ENCODE results near the gene ISLR. TPM values are rescaled to one million over a fixed set of nuclear protein-coding genes. Genes with fewer than 3 reads are reported as not detected.
A peak's percentile ranks its signal among the peaks of the same experiment; 100 is the strongest.

ISLR gene
- total and polyA plus RNA-seq, 12 donors = 8.8 to 19.7 (median 13.2) TPM

DNA sequence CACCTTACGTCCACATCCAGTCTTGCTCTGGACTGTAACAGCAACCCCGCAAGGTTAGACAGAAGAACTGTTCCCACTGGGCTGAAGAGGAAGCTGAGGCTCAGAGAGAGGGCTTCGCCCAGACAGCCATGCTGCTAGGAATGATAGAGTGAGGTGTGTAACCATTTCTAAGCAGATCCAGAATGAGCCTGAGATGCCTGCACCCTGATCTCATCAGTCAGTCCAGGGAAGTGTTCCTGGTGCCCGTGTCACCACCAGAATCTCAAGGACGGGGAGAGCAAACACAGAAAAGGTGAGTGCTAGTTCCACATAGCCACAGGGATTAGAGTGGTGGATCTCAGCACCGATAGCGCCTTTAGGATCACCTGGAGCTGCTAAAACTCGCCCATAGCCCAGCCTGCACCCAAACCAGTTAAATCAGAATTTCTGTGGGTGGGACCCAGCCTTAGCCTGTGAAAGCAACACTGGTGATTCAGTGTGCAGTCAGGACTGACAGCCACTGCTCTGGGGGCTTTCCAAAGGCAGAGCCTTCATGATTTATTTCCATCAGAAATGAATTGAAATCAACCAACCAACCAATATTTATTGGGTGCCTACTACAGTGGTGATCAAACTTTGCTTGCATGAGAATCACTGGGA is 12.3 kb downstream of the ISLR start:
- intact Hi-C loops (cut with DNase I) = no loop called here
- ATAC-seq (no peak), DNase-seq (no peak)
- H3K9me3 ChIP-seq = no peaks in the 10 kb centered on the region
- no peaks in the 10 kb centered on the region for H3K36me3 ChIP-seq
- H3K4me1 ChIP-seq = peaks cover 0 to 6% (median 3%) of the 10 kb centered on the region in 9 donors
- H3K4me3 ChIP-seq = no peak overlapping the region
- 81 to 83% methylated on average over 8 of the region's 8 CpGs for WGBS, 2 donors
- H3K27me3 ChIP-seq = no peaks in the 10 kb centered on the region
- TF ChIP-seq, protein P1, sequence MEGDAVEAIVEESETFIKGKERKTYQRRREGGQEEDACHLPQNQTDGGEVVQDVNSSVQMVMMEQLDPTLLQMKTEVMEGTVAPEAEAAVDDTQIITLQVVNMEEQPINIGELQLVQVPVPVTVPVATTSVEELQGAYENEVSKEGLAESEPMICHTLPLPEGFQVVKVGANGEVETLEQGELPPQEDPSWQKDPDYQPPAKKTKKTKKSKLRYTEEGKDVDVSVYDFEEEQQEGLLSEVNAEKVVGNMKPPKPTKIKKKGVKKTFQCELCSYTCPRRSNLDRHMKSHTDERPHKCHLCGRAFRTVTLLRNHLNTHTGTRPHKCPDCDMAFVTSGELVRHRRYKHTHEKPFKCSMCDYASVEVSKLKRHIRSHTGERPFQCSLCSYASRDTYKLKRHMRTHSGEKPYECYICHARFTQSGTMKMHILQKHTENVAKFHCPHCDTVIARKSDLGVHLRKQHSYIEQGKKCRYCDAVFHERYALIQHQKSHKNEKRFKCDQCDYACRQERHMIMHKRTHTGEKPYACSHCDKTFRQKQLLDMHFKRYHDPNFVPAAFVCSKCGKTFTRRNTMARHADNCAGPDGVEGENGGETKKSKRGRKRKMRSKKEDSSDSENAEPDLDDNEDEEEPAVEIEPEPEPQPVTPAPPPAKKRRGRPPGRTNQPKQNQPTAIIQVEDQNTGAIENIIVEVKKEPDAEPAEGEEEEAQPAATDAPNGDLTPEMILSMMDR (IDR thresholded peaks at IDR 0.05) = no peak
- no peak overlapping the region for H3K27ac ChIP-seq

DNA sequence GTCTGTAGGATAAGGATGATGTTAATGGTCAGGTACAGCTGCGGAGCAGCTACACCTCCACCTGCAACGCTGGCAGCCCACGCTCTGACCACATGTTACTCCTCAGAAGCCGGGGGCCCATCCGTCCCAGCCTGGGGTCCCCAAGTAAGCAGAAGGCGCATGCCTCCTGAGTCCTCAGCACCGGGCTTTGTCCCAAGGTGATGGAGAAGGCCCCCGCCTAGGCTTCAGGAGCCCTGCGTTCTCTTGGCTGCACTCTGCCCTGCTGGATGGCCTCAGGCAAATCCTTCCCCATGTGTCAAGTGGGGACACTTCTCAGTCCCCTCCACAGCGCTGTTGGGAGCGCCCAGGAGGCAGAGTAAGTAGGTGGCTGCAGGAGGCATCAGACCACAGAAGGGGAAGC is 14.7 kb downstream of the ISLR start:
- intact Hi-C loops (cut with DNase I) = no loop called here
- no peak overlapping the region for H3K4me3 ChIP-seq
- H3K27me3 ChIP-seq = no peaks in the 10 kb centered on the region
- peak in 1 of 8 donors; percentile 35 for ATAC-seq
- peaks cover 0 to 7% (median 0%) of the 10 kb centered on the region in 9 donors for H3K4me1 ChIP-seq
- TF ChIP-seq, protein P1 (IDR thresholded peaks at IDR 0.05) = no peak
- H3K36me3 ChIP-seq = no peaks in the 10 kb centered on the region
- no peaks in the 10 kb centered on the region for H3K9me3 ChIP-seq
- no peak overlapping the region for H3K27ac ChIP-seq
- DNase-seq = no peak
- 96% methylated on average over 11 of the region's 11 CpGs for WGBS, 2 donors

DNA sequence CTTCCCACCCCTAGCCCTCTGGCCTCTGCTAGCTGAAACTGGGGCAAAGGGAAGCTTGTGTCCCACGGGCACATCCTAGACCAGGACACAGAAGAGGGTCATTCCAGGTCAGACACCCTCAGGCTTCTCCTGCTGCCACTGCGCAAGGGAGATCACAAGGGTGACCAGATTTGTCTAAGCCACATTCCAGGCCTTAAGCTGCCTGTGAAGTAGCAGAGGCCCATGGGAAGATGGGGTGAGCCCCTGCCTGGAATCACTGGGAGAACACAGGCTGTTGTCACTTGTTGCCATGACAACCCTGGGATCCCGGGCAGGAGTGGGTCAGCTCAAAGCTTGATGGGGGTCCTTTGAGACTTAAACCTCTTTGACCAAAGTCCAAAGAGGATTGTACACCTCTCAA is 18.3 kb downstream of the ISLR start:
- TF ChIP-seq, protein P1 (IDR thresholded peaks at IDR 0.05) = no peak
- 56 to 57% methylated on average over 3 of the region's 3 CpGs for WGBS, 2 donors
- Histone ChIP-seq H3K4me1 (peaks cover 0 to 19% (median 13%) of the 10 kb centered on the region in 9 donors), H3K27me3 (no peaks in the 10 kb centered on the region), H3K9me3 (no peaks in the 10 kb centered on the region), H3K36me3 (no peaks in the 10 kb centered on the region), H3K27ac (no peak overlapping the region), H3K4me3 (no peak overlapping the region)
- ATAC-seq (peak in 1 of 8 donors; percentile 12), DNase-seq (no peak)
- intact Hi-C loops (cut with DNase I) = no loop called here

DNA sequence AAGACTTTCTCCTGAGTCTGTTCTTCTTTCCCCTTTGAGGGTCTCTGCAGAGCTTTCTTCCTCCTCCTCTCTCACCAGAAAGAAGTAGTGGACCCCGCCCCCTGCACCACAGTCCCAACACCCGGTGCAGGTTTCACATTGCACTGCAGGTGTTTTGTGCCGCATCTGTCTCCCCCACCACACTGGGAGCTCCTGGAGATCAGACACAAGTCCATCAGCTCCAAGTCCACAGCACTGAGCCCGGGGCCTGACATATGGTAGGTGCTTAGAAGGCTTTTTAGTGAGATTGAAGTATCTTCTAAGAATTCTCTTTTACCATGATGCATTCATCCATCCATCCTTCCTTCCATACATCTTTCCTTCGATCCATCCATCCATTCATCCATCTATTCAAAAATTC is 19.2 kb downstream of the ISLR start:
- Histone ChIP-seq H3K4me3 (no peak overlapping the region), H3K36me3 (no peaks in the 10 kb centered on the region), H3K9me3 (no peaks in the 10 kb centered on the region), H3K27me3 (no peaks in the 10 kb centered on the region), H3K4me1 (peaks cover 0 to 19% (median 14%) of the 10 kb centered on the region in 9 donors), H3K27ac (no peak overlapping the region)
- ATAC-seq = no peak
- no peak for DNase-seq
- TF ChIP-seq, protein P1 (IDR thresholded peaks at IDR 0.05) = no peak
- 88 to 90% methylated on average over 5 of the region's 5 CpGs for WGBS, 2 donors
- intact Hi-C loops (cut with DNase I) = no loop called here

Measured in heart right ventricle (tissue), 16 donors.